Measurements from ENCODE around the gene SMCR8. TPM values are rescaled to one million over a fixed set of nuclear protein-coding genes. Genes with fewer than 3 reads are reported as not detected.

SMCR8 gene
- total and polyA plus RNA-seq, 2 of the 13 experiments (the other 11 are each of a cell fraction or from before 2014, with no cell fraction given): 7.6 to 11.8 TPM

- TF ChIP-seq ZNF329 (CRISPR knock-in tag; IDR thresholded peaks at IDR 0.05; ENCODE audit: low read depth): no peak
- no peak for TF ChIP-seq NR2F2 (IDR thresholded peaks at IDR 0.05; ENCODE audit: borderline replicate concordance, low read depth)
- TF ChIP-seq NFE2L1 (CRISPR knock-in tag; IDR thresholded peaks at IDR 0.05; ENCODE audit: borderline replicate concordance): no peak
- no peak for TF ChIP-seq CSRNP2 (CRISPR knock-in tag; conservative IDR thresholded peaks at IDR 0.05; ENCODE audit: low read depth)
- TF ChIP-seq ZFP90 (CRISPR knock-in tag; IDR thresholded peaks at IDR 0.05; ENCODE audit: borderline replicate concordance): no peak; the same call in 1 of the 2 replicates
- no peak for TF ChIP-seq CBX1 (IDR thresholded peaks at IDR 0.05; ENCODE audit: low read depth)
- no peak for TF ChIP-seq TEF (CRISPR knock-in tag; IDR thresholded peaks at IDR 0.05)
- 0 out of 2 replicates have a peak, but pooled peaks have one; percentile 57 for TF ChIP-seq THAP7 (CRISPR knock-in tag; IDR thresholded peaks at IDR 0.05)
- peak; percentile 79 for TF ChIP-seq ASH2L (IDR thresholded peaks at IDR 0.05; ENCODE audit: insufficient read length, low read depth, low read length)
- no peak for TF ChIP-seq ZNF775 (CRISPR knock-in tag; IDR thresholded peaks at IDR 0.05; ENCODE audit: borderline replicate concordance)
- TF ChIP-seq HBP1 (CRISPR knock-in tag; IDR thresholded peaks at IDR 0.05; ENCODE audit: low read depth): no peak; the same call in 1 of the 2 replicates
- TF ChIP-seq RBAK (CRISPR knock-in tag; IDR thresholded peaks at IDR 0.05): no peak
- TF ChIP-seq ZNF570 (CRISPR knock-in tag; IDR thresholded peaks at IDR 0.05; ENCODE audit: borderline replicate concordance): no peak
- TF ChIP-seq SUZ12 (IDR thresholded peaks at IDR 0.05; ENCODE audit: low read depth, low read length): peak; percentile 45
- TF ChIP-seq ZNF230 (CRISPR knock-in tag; IDR thresholded peaks at IDR 0.05): peak; percentile 72
- TF ChIP-seq ZNF557 (CRISPR knock-in tag; IDR thresholded peaks at IDR 0.05): no peak
- no peak; the same call in 1 of the 2 replicates for TF ChIP-seq HES4 (CRISPR knock-in tag; IDR thresholded peaks at IDR 0.05; ENCODE audit: borderline replicate concordance)
- no peak for TF ChIP-seq GLMP (CRISPR knock-in tag; IDR thresholded peaks at IDR 0.05; ENCODE audit: borderline replicate concordance)
These were observed at the start of gene SMCR8, which contains the start of gene TOP3A (continued) for GRCh38 chr17:18314731-18315561.
